ACC112 (cell line): ENCODE data around the gene CCR7.
A peak's percentile ranks its signal among the peaks of the same experiment; 100 is the strongest.

Experiments
- H2AFZ ChIP-seq: fragments of 200-600 bp; sonication (generic); one replicate; pipeline ENCODE4 v1.6.0; 2017; ENCODE audit warnings: antibody characterized with exemption, low read length; ENCODE audit not compliant: unreplicated experiment
- H3K27ac ChIP-seq: fragments of 200-600 bp; sonication (generic); 2 replicates; pipeline ENCODE4 v1.5.1; 2014; ENCODE audit warnings: low read depth, mild to moderate bottlenecking, antibody characterized with exemption, low read length, moderate library complexity
- H3K27me3 ChIP-seq: fragments of 200-600 bp; sonication (generic); 2 replicates; pipeline ENCODE4 v1.6.1; 2014; ENCODE audit warnings: mild to moderate bottlenecking, antibody characterized with exemption, low read length, moderate library complexity, mixed read lengths; ENCODE audit not compliant: insufficient read depth
- H3K36me3 ChIP-seq: fragments of 200-600 bp; sonication (generic); 2 replicates; pipeline ENCODE4 v1.6.1; 2016; ENCODE audit warnings: mild to moderate bottlenecking, antibody characterized with exemption, low read length, moderate library complexity, mixed read lengths; ENCODE audit not compliant: insufficient read depth
- H3K4me1 ChIP-seq: fragments of 200-600 bp; sonication (generic); one replicate; pipeline ENCODE4 v1.6.1; 2016; ENCODE audit warnings: low read length, mixed read lengths; ENCODE audit not compliant: insufficient read depth, unreplicated experiment, control insufficient read depth
- H3K4me3 ChIP-seq: fragments of 200-600 bp; sonication (generic); 2 replicates; pipeline ENCODE4 v1.5.1; 2014; ENCODE audit warnings: mild to moderate bottlenecking, low read depth, low read length
- H3K79me2 ChIP-seq: fragments of 200-600 bp; sonication (generic); one replicate; pipeline ENCODE4 v1.6.0; 2016; ENCODE audit warnings: low read length; ENCODE audit not compliant: control insufficient read depth, unreplicated experiment, insufficient read depth

The CCR7 gene

GRCh38 chr17:40554646-40555295 is 10.5 kb downstream of the CCR7 start:
- Histone ChIP-seq H3K4me3 (peak overlapping the region; percentile 64), H3K27ac (peak overlapping the region; percentile 100), H3K79me2 (peaks cover 37% of the 10 kb centered on the region), H3K4me1 (peaks cover 96% of the 10 kb centered on the region), H2AFZ (no peak overlapping the region), H3K36me3 (peaks cover 7% of the 10 kb centered on the region; the same call in 1 of the 2 replicates), H3K27me3 (no peaks in the 10 kb centered on the region)

GRCh38 chr17:40553694-40554534 is 11.4 kb downstream of the CCR7 start:
- no peaks in the 10 kb centered on the region for H3K27me3 ChIP-seq
- H3K36me3 ChIP-seq: peaks cover 7% of the 10 kb centered on the region; the same call in 1 of the 2 replicates
- H2AFZ ChIP-seq: no peak overlapping the region
- H3K27ac ChIP-seq: peak overlapping the region; percentile 100
- peaks cover 37% of the 10 kb centered on the region for H3K79me2 ChIP-seq
- H3K4me3 ChIP-seq: peak overlapping the region; percentile 64
- peaks cover 96% of the 10 kb centered on the region for H3K4me1 ChIP-seq

GRCh38 chr17:40552806-40553693 is 12.2 kb downstream of the CCR7 start:
- Histone ChIP-seq H3K36me3 (peaks cover 7% of the 10 kb centered on the region; the same call in 1 of the 2 replicates), H3K4me1 (peaks cover 96% of the 10 kb centered on the region), H3K27me3 (no peaks in the 10 kb centered on the region), H3K27ac (peak overlapping the region; percentile 100), H3K79me2 (peaks cover 37% of the 10 kb centered on the region), H2AFZ (no peak overlapping the region), H3K4me3 (peak overlapping the region; percentile 64)

GRCh38 chr17:40551879-40552768 is 13.1 kb downstream of the CCR7 start:
- H3K79me2 ChIP-seq: peaks cover 37% of the 10 kb centered on the region
- H3K27me3 ChIP-seq: no peaks in the 10 kb centered on the region
- H3K36me3 ChIP-seq: peaks cover 7% of the 10 kb centered on the region; the same call in 1 of the 2 replicates
- H3K4me1 ChIP-seq: peaks cover 95% of the 10 kb centered on the region
- H3K27ac ChIP-seq: peak overlapping the region; percentile 100
- no peak overlapping the region for H2AFZ ChIP-seq
- peak overlapping the region; percentile 64 for H3K4me3 ChIP-seq

- peaks cover 87% of the 10 kb centered on the region for H3K4me1 ChIP-seq
- H3K79me2 ChIP-seq: peaks cover 34% of the 10 kb centered on the region
- peak overlapping the region; percentile 100 for H3K27ac ChIP-seq
- peak overlapping the region; percentile 37 for H3K4me3 ChIP-seq
- H2AFZ ChIP-seq: no peak overlapping the region
- no peaks in the 10 kb centered on the region for H3K27me3 ChIP-seq
- H3K36me3 ChIP-seq: peaks cover 7% of the 10 kb centered on the region; the same call in 1 of the 2 replicates
Measured at GRCh38 chr17:40551091-40551878, 14.0 kb downstream of the CCR7 start.

GRCh38 chr17:40550608-40551007 is 14.7 kb downstream of the CCR7 start:
- peaks cover 81% of the 10 kb centered on the region for H3K4me1 ChIP-seq
- peaks cover 6% of the 10 kb centered on the region; the same call in 1 of the 2 replicates for H3K36me3 ChIP-seq
- peak overlapping the region; percentile 100 for H3K27ac ChIP-seq
- H2AFZ ChIP-seq: no peak overlapping the region
- H3K4me3 ChIP-seq: peak overlapping the region; percentile 42
- no peaks in the 10 kb centered on the region for H3K27me3 ChIP-seq
- peaks cover 33% of the 10 kb centered on the region for H3K79me2 ChIP-seq

- peaks cover 18% of the 10 kb centered on the region for H3K79me2 ChIP-seq
- no peak overlapping the region for H3K4me3 ChIP-seq
- H3K27ac ChIP-seq: peak overlapping the region; percentile 100
- no peaks in the 10 kb centered on the region for H3K36me3 ChIP-seq
- no peak overlapping the region for H2AFZ ChIP-seq
- peaks cover 66% of the 10 kb centered on the region for H3K4me1 ChIP-seq
- no peaks in the 10 kb centered on the region for H3K27me3 ChIP-seq
Measured at GRCh38 chr17:40548982-40549685, 16.1 kb downstream of the CCR7 start.

- no peak overlapping the region for H2AFZ ChIP-seq
- H3K27me3 ChIP-seq: no peaks in the 10 kb centered on the region
- no peak overlapping the region for H3K4me3 ChIP-seq
- peaks cover 12% of the 10 kb centered on the region for H3K79me2 ChIP-seq
- peak overlapping the region; percentile 100 for H3K27ac ChIP-seq
- peaks cover 62% of the 10 kb centered on the region for H3K4me1 ChIP-seq
- H3K36me3 ChIP-seq: no peaks in the 10 kb centered on the region
Measured at GRCh38 chr17:40548491-40548981, 16.7 kb downstream of the CCR7 start.
